Thoracic aorta (tissue), 2 donors: ENCODE measurements around the gene GRAP2. TPM values are rescaled to one million over a fixed set of nuclear protein-coding genes. Genes with fewer than 3 reads are reported as not detected.
"Not testable (repeated sequence)": the region's sequence is repeated elsewhere in the genome, so short reads cannot be mapped to it uniquely, and the experiment has no call there.

Experiments
- ATAC-seq: fragments of 150-250 bp; one replicate; pipeline ENCODE4 v1.8.0; 2017; ENCODE audit warnings: low read depth; ENCODE audit not compliant: insufficient number of reproducible peaks, low FRiP score
- DNase-seq: peaks from one replicate; pipeline ENCODE4 v3.0.0-alpha.2; 2020; ENCODE audit warnings: low spot score
- H3K27ac ChIP-seq, 2 donors: fragments of 200-600 bp; sonication (generic); 1 replicate in 1 of 2; 2 replicates in 1 of 2; pipeline ENCODE4 v1.5.1; 2016; ENCODE audit warnings: mild to moderate bottlenecking in 2 of 2, moderate library complexity in 2 of 2
- H3K27me3 ChIP-seq: fragments of 200-600 bp; sonication (generic); replicated peaks from 2 replicates; pipeline ENCODE4 v1.6.0; 2016; ENCODE audit warnings: mild to moderate bottlenecking; ENCODE audit not compliant: insufficient read depth
- H3K36me3 ChIP-seq: fragments of 200-600 bp; sonication (generic); one replicate; pipeline ENCODE4 v1.5.1; 2016
- H3K4me1 ChIP-seq, 2 donors: fragments of 200-600 bp; sonication (generic); 1 replicate in 1 of 2; 2 replicates in 1 of 2; pipeline versions ENCODE4 v1.5.1 to v1.6.0; 2016; ENCODE audit warnings: low read depth in 2 of 2, mild to moderate bottlenecking in 1 of 2; ENCODE audit not compliant: control insufficient read depth in 1 of 2
- H3K4me3 ChIP-seq: fragments of 200-600 bp; sonication (generic); 2 replicates; pipeline ENCODE4 v1.5.1; 2016; ENCODE audit warnings: mild to moderate bottlenecking
- H3K9me3 ChIP-seq: fragments of 200-600 bp; sonication (generic); 2 replicates; pipeline ENCODE4 v1.5.1; 2016
- CTCF ChIP-seq: fragments of 200-600 bp; sonication (generic); IDR thresholded peaks from one replicate; pipeline ENCODE4 v1.5.1; 2019; ENCODE audit warnings: antibody characterized with exemption
- total RNA-seq, 2 donors: library from RNA; depleted of rRNA; stranded (reverse); fragments of >200 nt; gene quantifications; one replicate each; pipeline versions ENCODE4 v1.1.0 to v1.2.3, GENCODE V29; 2016

The GRAP2 gene
- total RNA-seq, 2 donors from 2014 or later: 1.8 TPM

GRCh38 chr22:39877079-39877845, 23.6 kb upstream of the GRAP2 start:
- H3K9me3 ChIP-seq: no peaks in the 10 kb centered on the region
- H3K4me3 ChIP-seq: no peak overlapping the region
- ATAC-seq: no peak
- H3K36me3 ChIP-seq: no peaks in the 10 kb centered on the region
- DNase-seq: no peak
- H3K4me1 ChIP-seq: no peaks in the 10 kb centered on the region
- no peak for TF ChIP-seq CTCF
- H3K27me3 ChIP-seq: no peaks in the 10 kb centered on the region
- H3K27ac ChIP-seq: no peak overlapping the region

GRCh38 chr22:39880722-39881121, 20.2 kb upstream of the GRAP2 start:
- no peak overlapping the region for H3K27ac ChIP-seq
- TF ChIP-seq CTCF: no peak
- no peaks in the 10 kb centered on the region for H3K27me3 ChIP-seq
- no peaks in the 10 kb centered on the region for H3K9me3 ChIP-seq
- no peak overlapping the region for H3K4me3 ChIP-seq
- no peaks in the 10 kb centered on the region for H3K4me1 ChIP-seq
- DNase-seq: no peak
- no peak for ATAC-seq
- H3K36me3 ChIP-seq: no peaks in the 10 kb centered on the region

- no peak for ATAC-seq
- TF ChIP-seq CTCF: no peak
- Histone ChIP-seq H3K4me1 (no peaks in the 10 kb centered on the region), H3K4me3 (no peak overlapping the region), H3K27ac (no peak overlapping the region), H3K9me3 (no peaks in the 10 kb centered on the region), H3K36me3 (no peaks in the 10 kb centered on the region), H3K27me3 (no peaks in the 10 kb centered on the region)
- DNase-seq: no peak
These were observed 17.8 kb upstream of the GRAP2 start for GRCh38 chr22:39883057-39883456.

GRCh38 chr22:39889924-39890323, 11.0 kb upstream of the GRAP2 start:
- H3K9me3 ChIP-seq, H3K27ac ChIP-seq, H3K27me3 ChIP-seq, ATAC-seq, H3K4me1 ChIP-seq, H3K4me3 ChIP-seq, DNase-seq, H3K36me3 ChIP-seq: not testable (repeated sequence)

GRCh38 chr22:39893526-39893925, 7.4 kb upstream of the GRAP2 start, which contains the start of gene ENTHD1:
TSS of gene ENTHD1 (minus strand) at chr22:39893760. CDS start at chr22:39887748, 6,012 bp downstream.
- no peaks in the 10 kb centered on the region for H3K27me3 ChIP-seq
- no peaks in the 10 kb centered on the region for H3K9me3 ChIP-seq
- H3K27ac ChIP-seq: no peak within 1 kb of the TSS
- no peak within 1 kb of the TSS for H3K4me3 ChIP-seq
- H3K4me1 ChIP-seq: no peaks in the 10 kb centered on the region
- DNase-seq (no peak), ATAC-seq (no peak)
- no peak for TF ChIP-seq CTCF
- no peaks in the 10 kb centered on the region for H3K36me3 ChIP-seq
